Limb (tissue), 2 donors: ENCODE measurements around the gene EMILIN2.
"Not testable (repeated sequence)": the region's sequence is repeated elsewhere in the genome, so short reads cannot be mapped to it uniquely, and the experiment has no call there.

Experiments
- DNase-seq, 2 donors: peaks; one replicate each; pipeline ENCODE4 v3.0.0-alpha.2; 2016; ENCODE audit errors: extremely low spot score in 2 of 2

EMILIN2 gene

GRCh38 chr18:2914185-2914880 is 67.5 kb downstream of the EMILIN2 start:
- peak; percentile 45 to 72 for DNase-seq

DNA sequence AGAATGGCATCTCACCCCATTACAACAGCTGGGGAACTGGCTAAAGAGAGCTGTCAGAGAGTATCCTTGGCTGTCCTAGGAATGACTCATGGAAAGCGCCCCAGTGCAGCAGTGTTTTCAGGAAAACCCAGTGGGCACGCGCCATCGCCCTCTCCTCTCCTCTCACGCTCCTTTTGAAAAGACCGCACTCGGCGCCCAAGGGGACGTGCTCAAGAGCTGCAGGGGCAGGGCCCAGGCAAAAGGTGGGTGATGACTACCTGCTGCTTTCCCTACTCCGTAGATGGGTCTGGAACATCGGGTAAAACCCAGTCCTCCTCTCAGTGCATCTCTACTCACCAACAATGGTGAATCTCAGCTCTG is 68.1 kb downstream of the EMILIN2 start:
- peak in 1 of 2 donors; percentile 26 for DNase-seq

DNA sequence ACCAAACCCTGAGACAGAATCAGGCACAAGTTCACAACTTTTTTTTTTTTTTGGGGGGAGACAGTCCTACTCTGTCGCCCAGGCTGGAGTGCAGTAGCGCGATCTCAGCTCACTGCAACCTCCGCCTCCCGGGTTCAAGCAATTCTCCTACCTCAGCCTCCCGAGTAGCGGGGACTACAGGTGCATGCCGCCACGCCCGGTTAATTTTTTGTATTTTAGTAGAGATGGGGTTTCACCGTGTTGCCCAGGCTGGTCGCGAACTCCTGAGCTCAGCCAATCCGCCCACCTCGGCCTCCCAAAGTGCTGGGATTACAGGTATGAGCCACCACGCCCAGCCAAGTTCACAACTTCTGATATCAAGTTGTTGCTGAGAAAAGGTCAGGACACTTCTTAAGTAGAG is 68.7 kb downstream of the EMILIN2 start:
- DNase-seq, result not testable (repeated sequence)

DNA sequence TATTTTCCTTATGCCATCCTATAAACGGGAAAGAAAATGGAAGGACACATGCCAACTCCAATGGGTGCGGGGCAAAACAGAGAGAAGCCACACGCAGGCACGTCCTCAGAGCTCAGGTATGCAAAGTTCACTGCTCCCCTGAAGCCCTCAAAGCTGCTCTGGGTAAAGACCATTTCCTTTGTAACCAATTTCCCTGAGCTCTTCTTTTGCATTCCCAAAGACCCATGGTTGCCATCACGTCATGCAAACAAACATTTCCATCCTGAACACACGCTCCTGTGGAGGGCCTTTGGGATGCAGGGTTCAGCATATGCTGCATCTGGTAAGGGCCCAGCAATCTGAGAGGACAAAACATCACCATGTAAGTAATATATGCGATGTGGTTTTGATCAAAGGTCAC is 69.4 kb downstream of the EMILIN2 start:
- peak in 1 of 2 donors; percentile 7 for DNase-seq

GRCh38 chr18:2917259-2918047 is 70.6 kb downstream of the EMILIN2 start:
- no peak for DNase-seq

GRCh38 chr18:2918761-2919550 is 72.2 kb downstream of the EMILIN2 start:
- peak in 1 of 2 donors; percentile 21 for DNase-seq

DNA sequence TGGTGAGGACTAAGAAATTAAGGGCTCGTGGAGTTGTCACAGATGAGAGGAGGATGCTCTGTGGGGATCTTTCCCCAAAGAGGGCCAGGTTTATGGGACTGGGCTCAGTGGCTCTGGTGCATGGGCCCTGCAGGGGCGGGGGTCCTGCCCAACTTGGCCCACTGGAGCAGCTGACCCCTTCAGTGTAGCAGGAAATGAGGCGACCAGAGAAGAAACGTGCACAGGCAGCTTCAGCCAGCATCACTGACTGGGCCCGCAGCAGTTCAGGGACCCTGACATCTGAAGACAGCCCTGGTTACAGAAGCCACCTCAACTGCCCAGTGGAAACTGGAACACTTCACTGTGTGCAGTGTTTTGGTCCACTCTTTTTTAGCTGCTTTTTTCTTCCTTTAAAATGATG is 72.8 kb downstream of the EMILIN2 start:
- DNase-seq, result no peak

DNA sequence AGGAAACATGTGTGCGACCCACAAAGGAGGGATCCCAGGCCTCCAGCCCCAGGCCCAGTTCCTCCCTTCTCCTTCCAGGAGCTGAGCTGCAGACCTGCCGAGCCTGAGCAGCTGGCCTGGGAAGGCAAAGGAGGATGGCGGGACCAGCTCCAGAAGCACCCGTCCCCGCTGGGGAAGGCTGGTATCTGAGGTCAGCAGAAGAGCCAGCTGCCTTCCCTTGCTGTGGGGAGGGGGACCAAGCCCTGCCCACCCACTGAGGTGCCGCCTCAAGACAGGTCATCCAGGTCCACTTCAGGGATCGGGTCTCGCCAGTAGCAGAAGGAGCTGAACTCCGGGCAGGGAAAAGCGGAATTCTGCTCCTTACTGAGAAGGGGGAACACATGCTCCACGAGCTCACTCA is 73.2 kb downstream of the EMILIN2 start:
- no peak for DNase-seq

DNA sequence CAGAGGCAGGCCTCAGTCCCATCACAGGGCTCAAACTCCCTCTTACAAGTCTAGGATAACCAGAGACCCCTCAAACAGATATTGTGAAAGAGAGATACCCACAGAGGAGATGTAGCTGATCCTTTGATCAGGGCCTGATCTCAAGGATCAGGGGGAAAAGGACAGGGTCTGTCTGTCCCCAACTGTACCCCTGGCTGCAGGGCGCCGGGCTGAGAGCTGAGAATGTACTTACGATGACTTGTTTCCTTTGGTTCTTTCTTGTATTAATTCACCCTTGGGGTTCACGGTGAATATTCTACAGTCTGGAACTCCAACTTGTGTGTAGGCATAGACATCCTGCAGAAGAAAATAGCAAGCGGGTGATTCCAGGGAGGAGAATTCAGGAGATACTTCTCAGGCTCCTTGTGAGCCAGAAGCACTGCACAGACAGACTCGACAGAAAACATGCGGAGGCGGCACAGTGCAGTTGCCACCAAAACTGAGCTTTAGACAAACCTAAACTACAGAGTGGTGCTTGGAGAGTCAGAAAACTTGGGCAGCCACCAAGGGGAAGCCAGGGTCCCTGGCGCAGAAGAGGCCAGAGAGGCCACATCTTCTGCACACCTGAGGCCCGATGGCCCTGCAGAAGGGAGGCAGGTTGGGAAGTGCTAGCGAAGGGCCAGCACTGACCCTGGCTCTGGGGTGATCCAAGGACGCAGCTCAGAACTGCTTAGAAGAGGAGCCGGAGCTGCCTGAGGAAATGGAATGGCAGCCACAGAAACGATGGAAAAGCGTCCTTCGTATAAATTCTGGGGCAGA is 73.9 kb downstream of the EMILIN2 start:
- no peak for DNase-seq

- DNase-seq, result no peak
Observed at GRCh38 chr18:2921778-2922177, 75.0 kb downstream of the EMILIN2 start.

DNA sequence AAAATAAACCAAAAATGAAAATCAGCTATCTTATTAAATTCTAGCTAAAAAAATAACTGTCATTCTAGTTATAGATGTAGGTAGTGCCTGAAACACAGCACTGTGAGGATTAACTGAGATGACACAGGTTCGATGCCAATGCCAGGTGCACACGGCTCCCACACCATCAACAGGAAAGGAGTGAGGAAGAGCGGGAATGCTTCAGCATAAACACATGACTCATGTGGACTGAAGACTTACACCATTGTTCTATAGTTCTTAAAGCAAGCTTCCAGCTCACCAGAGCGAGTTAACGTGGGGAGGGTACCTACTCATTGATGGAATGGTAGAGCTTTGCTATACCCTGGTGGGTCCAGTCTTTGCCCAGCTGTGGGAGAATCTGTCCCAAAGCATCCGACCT is 76.7 kb downstream of the EMILIN2 start:
- DNase-seq, result no peak

DNA sequence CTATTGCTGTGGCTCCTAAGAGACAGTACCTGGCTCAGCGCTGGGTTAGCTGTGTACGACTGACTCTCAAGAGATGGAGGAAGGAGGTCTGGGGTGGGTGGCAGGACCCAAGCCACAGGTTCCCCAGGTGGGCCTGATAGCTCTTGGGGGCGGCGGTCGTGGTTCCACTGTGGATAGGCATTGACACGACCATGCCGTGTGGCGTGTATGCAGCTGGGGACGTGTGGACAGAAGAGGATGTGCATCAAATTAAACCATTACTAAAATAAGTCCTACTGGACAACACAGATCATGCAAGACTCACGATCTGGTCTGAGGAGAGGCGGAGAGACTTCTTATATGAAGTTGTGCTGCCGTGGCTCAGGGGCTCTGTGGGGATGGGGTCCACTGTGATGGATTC is 78.1 kb downstream of the EMILIN2 start:
- no peak for DNase-seq

DNA sequence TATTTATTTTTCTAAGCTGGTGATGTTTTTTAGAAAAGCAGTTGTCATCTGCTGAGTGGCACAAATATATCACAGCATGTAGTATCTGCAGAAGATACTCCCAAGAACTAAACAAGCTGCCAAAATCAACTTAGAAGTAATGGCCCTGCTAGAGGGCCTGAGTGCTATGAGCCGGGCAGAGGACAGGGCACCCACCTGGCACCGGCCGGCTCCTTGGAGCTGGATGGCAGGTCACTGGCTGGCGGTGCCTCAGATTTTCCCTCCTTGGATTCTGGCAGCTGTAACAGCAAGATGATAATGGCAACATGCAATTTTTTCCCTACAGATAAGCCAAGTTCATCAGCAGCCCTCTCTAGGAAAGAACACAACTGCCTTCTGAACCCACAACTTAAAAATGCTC is 79.7 kb downstream of the EMILIN2 start:
- no peak for DNase-seq

DNA sequence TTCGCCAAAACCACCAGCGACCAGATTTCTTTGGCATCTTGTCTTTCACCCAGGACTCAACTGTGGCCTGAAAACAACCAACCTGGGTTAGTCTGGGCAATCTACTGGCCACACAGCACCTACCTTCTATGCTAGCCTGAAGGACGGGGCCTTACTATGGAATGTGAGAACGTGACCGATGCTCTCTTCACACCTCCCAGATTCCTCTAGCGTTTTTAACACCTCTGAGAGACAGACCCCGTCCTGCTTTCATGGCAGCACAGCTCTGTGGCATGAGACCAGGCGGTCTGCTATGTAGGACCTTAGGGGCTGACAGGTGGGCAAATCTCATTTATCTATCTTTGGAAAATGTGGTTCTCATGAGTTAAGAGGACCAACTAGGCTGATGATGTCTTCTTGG is 80.9 kb downstream of the EMILIN2 start:
- no peak for DNase-seq

GRCh38 chr18:2932247-2933181 is 85.7 kb downstream of the EMILIN2 start:
- peak in 1 of 2 donors; percentile 84 for DNase-seq

DNA sequence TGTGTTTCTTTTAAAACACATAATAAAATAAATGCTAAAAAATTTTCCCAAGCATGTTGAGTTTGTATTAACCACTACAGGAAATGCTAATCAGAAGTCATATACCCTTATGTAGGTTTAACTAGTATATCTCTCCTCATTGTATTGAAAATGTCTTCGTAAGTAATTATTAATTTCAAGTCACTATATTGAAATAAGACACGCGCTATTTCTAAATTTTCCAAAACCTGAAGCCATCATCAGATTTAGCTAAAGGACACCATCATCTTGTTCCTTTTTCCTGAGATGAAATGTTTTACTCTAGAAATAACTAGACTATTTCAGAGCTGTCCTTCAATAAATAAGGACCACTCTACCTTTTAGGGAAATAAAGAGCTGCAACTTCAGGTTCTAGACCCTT is 87.2 kb downstream of the EMILIN2 start:
- no peak for DNase-seq

- DNase-seq, result no peak
Observed at GRCh38 chr18:2935438-2936192, 88.8 kb downstream of the EMILIN2 start.

DNA sequence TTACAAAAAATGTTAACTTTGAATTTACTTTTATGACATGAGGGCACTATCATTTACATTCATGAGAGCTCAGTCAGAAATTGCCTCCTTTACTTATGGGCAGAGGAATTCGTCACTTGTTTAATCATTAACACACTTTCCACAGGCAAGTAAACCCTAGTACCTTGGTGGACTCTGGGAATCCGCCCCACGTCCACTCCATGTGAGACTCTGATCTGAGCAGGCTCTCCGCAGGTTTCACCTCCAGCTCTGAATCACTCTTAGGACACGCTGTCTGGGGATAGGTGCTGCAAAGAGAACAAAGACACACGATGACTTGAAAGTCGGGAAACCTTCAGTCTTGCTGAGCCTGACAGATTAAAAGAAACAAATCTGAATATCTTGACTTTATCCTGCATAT is 92.5 kb downstream of the EMILIN2 start:
- no peak for DNase-seq

DNA sequence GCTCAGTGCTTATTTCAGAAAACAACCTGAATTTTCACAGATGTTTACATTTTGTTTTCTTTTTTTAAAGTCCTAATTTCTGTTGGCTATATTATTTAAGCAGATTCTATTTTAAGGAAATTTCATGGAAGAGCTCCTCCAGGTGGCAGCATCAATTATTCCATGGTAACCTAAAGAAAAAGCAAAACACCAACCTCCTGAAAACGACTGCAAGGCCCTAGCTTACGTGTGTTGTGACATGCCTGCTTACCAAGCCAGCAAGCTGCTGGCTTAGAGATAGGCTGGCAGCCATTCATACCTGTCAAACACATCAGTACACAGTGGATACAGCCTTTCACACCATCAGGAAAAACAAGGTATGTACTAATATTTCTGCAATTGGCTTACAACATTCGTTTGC is 101.2 kb downstream of the EMILIN2 start:
- DNase-seq, result peak; percentile 26 to 44

DNA sequence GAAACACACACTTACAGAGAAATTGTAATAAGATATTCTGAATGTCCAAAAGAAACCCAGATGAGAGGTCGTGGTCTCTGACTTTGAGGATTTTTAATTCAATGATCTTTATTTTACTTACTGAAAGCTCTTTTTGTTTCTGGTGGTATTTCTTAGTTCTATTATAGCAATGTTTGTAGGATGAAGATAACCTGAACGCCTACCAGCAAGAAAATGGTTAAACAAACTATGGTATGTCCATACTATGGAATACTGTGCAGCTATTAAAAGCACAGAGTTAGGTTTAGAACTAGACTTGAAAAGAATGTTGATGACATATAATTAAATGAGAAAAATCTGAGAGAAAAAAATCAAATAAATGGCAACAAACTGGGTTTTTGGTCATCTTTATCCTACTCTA is 105.8 kb downstream of the EMILIN2 start:
- DNase-seq, result no peak
